Upper lobe of right lung (tissue), 1 donor: ENCODE measurements around the gene ALDH6A1. TPM values are rescaled to one million over a fixed set of nuclear protein-coding genes. Genes with fewer than 3 reads are reported as not detected.
A peak's percentile ranks its signal among the peaks of the same experiment; 100 is the strongest.

Source experiments
- ATAC-seq: fragments of 200-7000 bp; cut with Tn5 transposase; one replicate; pipeline ENCODE4 v1.9.1; 2020; ENCODE audit warnings: mild to moderate bottlenecking, moderate library complexity
- DNase-seq: peaks from one replicate; pipeline ENCODE4 v3.0.0-alpha.2; 2020
- H3K27ac ChIP-seq: fragments of 200-600 bp; one replicate; pipeline ENCODE4 v1.8.0; 2022
- H3K27me3 ChIP-seq: fragments of 200-600 bp; one replicate; pipeline ENCODE4 v1.8.0; 2022; ENCODE audit warnings: mild to moderate bottlenecking
- H3K36me3 ChIP-seq: fragments of 200-600 bp; one replicate; pipeline ENCODE4 v1.8.0; 2022
- H3K4me1 ChIP-seq: fragments of 200-600 bp; one replicate; pipeline ENCODE4 v1.8.0; 2022
- H3K4me3 ChIP-seq: fragments of 200-600 bp; one replicate; pipeline ENCODE4 v1.8.0; 2022; ENCODE audit warnings: mild to moderate bottlenecking
- H3K9me3 ChIP-seq: fragments of 200-600 bp; one replicate; pipeline ENCODE4 v1.8.0; 2022
- intact Hi-C: fragments of 100-400 bp; cut with DNase I; formaldehyde crosslinking; loops from one replicate; pipeline ENCODE4 v1.11.0; 2022
- total RNA-seq: library from RNA; stranded (reverse); fragmentation: NEBNext Ultra II Directional; extraction: Animal tissue kit (Norgen Biotek cat#: 25700); gene quantifications from one replicate; pipeline ENCODE4 v1.2.1, GENCODE V29; 2021
- TF ChIP-seq, protein P1 (sequence below): fragments of 200-600 bp; IDR thresholded peaks from one replicate; pipeline ENCODE4 v1.8.0; 2022; ENCODE audit warnings: antibody characterized with exemption
- donor health status: DM: no; HTN: yes; CAD: no; lungs with severe emphysema.

ALDH6A1 gene
- total RNA-seq, 1 donor from 2014 or later = 49.1 TPM

DNA sequence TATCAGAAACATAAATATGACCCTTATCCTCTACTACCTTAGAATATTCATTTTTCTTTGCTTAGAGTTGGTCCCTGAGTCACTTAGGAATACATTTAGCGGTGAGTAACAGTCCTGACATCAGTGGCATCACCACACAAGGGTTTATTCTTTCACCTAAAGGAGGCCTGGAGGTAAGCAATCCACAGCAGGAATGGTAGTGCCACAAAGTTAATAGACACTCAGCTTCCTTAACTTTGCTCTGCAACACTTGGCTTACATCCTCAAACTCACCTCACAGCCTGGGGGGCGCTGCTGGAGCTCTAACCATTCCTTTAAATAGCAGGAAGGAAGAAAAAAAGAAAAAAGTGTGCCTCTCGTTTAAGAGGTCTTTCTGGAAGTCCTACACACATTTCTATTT is 36.0 kb downstream of the ALDH6A1 start:
- Histone ChIP-seq H3K27me3 (no peaks in the 10 kb centered on the region), H3K4me3 (no peak overlapping the region), H3K4me1 (no peaks in the 10 kb centered on the region), H3K9me3 (no peaks in the 10 kb centered on the region), H3K36me3 (no peaks in the 10 kb centered on the region), H3K27ac (no peak overlapping the region)
- no peak for ATAC-seq
- TF ChIP-seq, protein P1, sequence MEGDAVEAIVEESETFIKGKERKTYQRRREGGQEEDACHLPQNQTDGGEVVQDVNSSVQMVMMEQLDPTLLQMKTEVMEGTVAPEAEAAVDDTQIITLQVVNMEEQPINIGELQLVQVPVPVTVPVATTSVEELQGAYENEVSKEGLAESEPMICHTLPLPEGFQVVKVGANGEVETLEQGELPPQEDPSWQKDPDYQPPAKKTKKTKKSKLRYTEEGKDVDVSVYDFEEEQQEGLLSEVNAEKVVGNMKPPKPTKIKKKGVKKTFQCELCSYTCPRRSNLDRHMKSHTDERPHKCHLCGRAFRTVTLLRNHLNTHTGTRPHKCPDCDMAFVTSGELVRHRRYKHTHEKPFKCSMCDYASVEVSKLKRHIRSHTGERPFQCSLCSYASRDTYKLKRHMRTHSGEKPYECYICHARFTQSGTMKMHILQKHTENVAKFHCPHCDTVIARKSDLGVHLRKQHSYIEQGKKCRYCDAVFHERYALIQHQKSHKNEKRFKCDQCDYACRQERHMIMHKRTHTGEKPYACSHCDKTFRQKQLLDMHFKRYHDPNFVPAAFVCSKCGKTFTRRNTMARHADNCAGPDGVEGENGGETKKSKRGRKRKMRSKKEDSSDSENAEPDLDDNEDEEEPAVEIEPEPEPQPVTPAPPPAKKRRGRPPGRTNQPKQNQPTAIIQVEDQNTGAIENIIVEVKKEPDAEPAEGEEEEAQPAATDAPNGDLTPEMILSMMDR = no peak
- intact Hi-C loops = no loop called here
- no peak for DNase-seq

DNA sequence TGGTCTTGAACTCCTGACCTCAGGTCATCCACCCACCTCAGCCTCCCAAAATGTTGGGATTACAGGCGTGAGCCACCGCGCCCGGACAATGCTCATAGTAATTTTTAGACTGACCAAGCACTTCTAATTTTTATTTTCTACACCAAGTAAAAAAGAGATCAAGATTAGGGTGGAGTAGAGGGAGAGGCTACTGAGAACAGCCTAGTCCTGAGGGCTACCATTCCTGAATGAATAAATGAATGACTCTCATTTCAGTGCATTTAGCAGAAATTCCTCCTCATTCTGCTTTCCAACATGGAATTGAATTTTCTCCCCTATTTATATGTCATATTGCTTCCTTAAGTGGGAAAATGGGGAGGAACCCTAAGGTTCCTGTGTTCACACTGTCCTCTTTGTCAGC is 38.7 kb downstream of the ALDH6A1 start:
- intact Hi-C loops = no loop called here

DNA sequence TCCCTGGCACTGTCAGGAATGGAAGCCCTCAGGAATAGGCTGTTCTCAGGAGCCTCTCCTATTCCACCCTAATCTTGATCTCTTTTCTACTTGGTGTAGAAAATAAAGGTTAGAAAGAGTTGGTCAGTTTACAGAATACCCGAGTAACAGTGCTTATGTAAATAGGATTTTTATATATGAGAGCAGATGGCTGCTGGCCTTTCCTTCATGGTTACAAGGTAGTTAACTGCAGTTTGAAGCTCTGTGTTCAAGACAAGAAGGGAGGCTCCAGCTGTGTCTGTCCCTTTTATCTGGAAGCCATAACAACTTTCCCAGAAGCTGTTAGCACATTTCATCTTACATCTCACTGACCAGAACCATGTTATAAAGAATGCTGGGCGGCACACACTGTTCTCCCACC is 42.0 kb downstream of the ALDH6A1 start:
- Histone ChIP-seq H3K9me3 (no peaks in the 10 kb centered on the region), H3K27ac (no peak overlapping the region), H3K27me3 (no peaks in the 10 kb centered on the region), H3K4me3 (no peak overlapping the region), H3K36me3 (no peaks in the 10 kb centered on the region), H3K4me1 (no peaks in the 10 kb centered on the region)
- intact Hi-C loops = no loop called here
- no peak for DNase-seq
- ATAC-seq = no peak
- TF ChIP-seq, protein P1 = no peak

More for the DNA sequence above, 38.7 kb downstream of the ALDH6A1 start:
- ATAC-seq = no peak
- no peaks in the 10 kb centered on the region for H3K9me3 ChIP-seq
- no peaks in the 10 kb centered on the region for H3K4me1 ChIP-seq
- H3K4me3 ChIP-seq = no peak overlapping the region
- DNase-seq = no peak
- no peak overlapping the region for H3K27ac ChIP-seq
- no peaks in the 10 kb centered on the region for H3K27me3 ChIP-seq
- H3K36me3 ChIP-seq = no peaks in the 10 kb centered on the region
- TF ChIP-seq, protein P1 = no peak

DNA sequence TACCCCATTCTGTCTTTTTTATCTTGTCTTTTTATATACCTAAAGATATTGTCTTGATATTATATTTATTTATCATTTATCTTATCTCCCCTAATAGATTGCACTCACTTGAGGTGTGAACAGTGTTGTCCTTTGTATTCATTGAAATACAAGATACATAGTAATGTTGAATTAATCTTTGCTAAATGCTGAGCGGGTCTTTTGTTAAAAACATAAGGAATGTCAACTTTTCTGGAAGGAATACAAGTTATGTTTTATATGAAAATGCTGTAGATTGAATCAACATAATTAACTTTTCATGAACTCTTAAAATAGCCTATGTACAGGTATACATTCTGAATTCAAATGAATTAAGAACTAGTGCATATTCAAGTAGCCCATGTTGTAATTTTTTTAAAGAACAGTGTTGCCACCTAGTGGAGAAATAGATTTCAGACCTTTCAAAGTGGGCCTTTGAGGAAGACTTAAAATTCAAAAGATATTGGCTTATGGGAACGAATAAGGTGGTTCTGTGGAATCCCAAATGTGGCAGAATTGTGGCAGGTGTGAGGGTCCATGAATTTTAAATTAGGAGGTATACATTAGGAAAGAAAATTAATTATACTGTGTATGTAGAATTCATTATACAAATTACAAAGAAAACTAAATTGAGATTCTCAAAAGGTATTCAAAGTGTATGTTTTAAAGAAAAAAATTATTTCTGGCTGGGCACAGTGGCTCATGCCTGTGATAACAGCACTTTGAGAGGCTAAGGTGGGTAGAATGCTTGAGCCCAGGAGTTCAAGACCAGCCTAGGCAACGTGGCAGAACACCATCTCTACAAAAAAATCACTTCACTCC is 46.0 kb downstream of the ALDH6A1 start:
- no peaks in the 10 kb centered on the region for H3K36me3 ChIP-seq
- H3K4me3 ChIP-seq = no peak overlapping the region
- peak; percentile 65 for ATAC-seq
- H3K9me3 ChIP-seq = no peaks in the 10 kb centered on the region
- no peaks in the 10 kb centered on the region for H3K4me1 ChIP-seq
- DNase-seq = no peak
- no peak overlapping the region for H3K27ac ChIP-seq
- H3K27me3 ChIP-seq = no peaks in the 10 kb centered on the region
- TF ChIP-seq, protein P1 = peak; percentile 76
- intact Hi-C loops = no loop called here

DNA sequence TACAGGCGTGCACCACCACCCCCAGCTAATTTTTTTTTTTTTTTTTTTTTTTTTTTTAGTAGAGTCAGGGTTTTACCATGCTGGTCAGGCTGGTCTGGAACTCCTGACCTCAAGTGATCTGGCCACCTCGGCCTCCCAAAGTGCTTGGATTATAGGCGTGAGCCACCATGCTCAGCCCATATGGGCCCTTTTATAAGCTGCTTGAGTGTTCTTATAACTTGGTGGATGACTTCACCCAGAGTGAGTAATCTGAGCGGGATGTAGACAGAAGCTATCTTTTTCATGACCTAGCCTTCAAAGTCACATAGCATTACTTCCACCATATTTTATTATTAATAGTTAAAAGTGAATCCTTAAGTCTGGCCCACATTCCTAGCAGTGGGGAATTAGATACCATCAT is 48.7 kb downstream of the ALDH6A1 start:
- intact Hi-C loops = no loop called here
- Histone ChIP-seq H3K9me3 (no peaks in the 10 kb centered on the region), H3K27me3 (no peaks in the 10 kb centered on the region), H3K36me3 (no peaks in the 10 kb centered on the region), H3K4me1 (no peaks in the 10 kb centered on the region), H3K4me3 (no peak overlapping the region), H3K27ac (no peak overlapping the region)
- DNase-seq (no peak), ATAC-seq (no peak)
- TF ChIP-seq, protein P1 = no peak
